NCI-H524 (cell line): ENCODE measurements around the gene USP21.

Experiments
- DNase-seq, 2 experiments: peaks; one replicate each; lab custom pipeline; 2025; lab: John Stamatoyannopoulos, UW

USP21 gene

DNA sequence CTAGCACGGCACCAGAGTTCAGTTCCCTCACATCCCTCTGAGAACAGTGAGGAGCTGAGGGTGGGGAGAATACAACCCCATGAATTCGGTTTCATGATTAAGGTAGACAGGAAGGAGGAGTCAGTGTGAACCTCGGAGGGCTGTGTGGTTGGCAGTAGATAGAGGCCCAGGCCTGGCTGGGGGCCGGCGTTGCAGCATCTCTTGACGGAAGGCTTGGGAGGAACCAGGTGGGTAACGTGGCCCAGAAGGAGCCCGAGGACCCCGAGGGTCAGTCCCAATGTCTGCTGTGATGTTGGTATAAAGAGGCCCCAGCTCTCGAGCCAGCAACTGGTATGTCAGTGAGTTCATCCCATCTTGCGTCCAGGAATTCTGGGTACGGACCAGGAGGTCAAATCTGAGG, 12.4 kb downstream of the USP21 start:
- no peak for DNase-seq

DNA sequence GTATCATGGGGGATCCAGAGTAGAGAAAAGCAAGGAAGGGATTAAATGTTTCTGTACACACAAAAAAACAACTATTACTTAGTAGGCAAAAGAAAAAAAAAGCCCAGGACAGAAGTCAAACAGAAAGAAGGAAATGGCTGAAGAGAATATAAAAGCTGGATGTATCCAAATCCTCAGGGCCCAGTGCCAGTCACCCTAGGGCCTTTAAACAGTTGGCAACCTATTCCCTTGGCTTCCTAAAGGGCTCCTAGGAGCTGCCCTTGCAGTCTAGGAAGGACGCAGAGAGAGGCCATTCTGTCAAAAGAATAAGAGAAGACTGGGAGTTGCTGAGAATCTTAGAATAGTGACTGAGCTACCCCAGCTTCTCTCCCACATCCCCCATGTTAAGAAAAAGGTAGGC, 13.0 kb downstream of the USP21 start:
- DNase-seq, result no peak

- DNase-seq, result no peak
Observed at GRCh38 chr1:161172776-161173376, 13.6 kb downstream of the USP21 start.

DNA sequence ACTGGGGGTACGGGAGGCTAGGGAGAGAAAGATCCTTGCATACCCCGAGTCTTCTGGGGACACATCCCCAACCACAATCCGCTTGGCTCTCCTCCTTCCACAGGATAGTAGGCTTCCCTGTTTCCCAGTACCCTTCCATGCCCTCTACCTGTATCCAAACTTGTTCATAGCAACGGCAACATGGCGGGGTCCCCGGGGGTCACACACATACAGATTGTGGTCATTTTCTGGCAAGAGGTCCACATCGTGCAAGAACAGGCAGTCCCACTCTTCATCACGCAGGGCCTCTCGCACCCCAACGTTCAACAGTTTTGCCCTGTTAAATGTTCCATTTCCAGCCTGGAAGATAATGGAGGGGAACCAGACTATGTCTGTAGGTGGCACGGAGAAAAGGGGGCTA, 14.4 kb downstream of the USP21 start:
- no peak for DNase-seq

DNA sequence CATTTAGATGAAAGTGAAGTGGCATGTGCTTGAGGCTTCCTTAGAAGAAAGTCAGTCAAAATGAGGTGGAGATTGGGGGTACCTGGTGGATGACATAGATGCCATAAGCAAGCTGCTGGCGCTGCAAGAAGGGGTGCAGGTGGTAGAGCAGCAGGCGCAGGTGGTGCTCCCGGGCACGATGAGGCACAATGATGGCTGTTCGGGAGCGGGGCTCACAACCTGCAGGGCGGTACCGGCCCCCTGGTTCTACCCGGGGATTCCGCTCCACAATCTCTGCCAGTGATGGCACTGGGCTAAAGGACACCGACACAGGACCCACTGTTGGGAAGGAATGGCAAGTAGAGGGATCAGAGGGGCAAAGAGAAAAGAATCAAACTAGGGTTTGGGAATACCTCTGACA, 15.6 kb downstream of the USP21 start:
- DNase-seq, result no peak

DNA sequence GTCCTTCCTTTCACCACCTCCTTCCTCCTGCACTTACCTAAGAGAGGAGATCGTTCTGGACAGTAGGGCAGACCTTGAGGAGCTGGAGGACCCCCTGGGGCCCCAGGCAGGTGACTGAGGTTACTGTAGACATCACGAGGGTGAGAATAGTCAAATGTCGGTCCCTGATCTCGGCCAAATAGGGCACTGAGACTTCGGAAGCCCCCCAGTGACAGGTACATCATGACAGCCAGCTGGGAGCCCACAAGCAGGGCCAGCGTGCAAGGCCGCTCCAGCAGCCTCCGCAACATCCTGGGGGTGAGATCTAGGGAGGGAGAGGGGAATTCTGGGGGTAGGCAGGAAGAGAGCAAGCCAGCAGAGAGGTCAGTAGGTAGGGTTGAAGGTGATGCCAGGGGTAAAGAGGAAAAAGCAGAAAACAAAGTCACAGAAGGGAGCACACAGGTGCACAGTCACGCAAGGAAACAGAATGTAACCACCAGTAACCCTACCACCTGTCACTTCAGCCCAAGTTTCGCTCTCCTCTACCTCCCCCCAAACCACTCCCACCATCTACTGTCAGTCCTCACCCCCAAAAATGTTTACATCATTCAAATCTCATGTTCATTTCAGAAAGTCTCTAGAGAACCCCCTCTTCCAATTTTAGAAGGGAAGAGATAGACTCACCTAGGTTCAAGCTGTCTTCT, 16.6 kb downstream of the USP21 start:
- DNase-seq, result no peak

DNA sequence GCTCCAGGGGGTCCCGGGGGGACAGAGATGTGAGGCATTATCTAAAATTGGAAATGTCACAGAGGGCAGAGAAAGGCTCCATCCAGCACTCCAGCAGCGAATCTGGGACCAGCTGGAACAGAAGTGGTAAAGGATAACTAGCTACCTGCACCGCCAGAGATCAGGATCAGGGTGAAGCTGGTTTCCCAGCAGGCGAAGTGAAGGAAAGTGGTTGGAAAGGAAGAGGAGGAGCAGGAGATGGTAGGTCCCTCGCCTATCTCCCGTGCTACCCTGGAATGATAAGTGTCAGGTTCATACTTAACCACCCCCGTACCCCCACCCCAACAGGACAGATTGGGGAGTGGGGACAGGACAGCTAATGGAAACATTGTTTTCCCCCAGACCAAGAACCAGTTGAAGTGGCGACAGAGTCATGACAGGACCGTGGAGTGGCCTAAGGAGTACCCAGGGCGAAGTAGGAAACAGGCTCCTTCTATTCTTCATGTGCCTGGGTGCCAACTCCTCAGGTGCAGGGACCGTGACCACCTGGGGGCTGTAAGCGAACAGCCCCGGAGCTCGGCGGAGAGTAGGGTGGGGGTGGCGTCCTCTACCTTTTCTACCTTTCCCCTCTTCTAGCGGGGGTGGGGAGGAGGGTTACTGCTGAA, 17.3 kb downstream of the USP21 start:
- DNase-seq, result no peak

GRCh38 chr1:161177112-161177935, 18.0 kb downstream of the USP21 start, which contains the start of gene B4GALT3:
Gene B4GALT3, minus strand, starts transcription at chr1:161177507. Its CDS starts 1,447 bp downstream, at chr1:161176060.
- DNase-seq, result peak; percentile 74 to 89

DNA sequence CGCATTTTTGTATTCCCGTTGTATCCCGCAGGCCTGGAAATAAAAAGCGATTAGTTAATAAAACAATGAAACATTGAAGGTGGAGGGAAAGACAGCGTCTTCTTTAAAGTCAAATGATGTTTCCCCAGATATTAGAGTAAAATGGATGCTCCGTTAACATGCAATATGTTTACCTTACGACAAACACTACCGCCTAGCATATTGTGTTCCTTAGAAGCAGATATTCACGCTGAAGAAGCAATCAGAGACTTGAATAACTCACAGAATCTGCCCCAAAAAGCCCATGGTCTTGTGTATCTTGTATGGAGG, 18.6 kb downstream of the USP21 start:
- peak in 1 of 2 experiments; percentile 24 for DNase-seq

- DNase-seq, result no peak
Observed at GRCh38 chr1:161179698-161180097, 20.4 kb downstream of the USP21 start.

DNA sequence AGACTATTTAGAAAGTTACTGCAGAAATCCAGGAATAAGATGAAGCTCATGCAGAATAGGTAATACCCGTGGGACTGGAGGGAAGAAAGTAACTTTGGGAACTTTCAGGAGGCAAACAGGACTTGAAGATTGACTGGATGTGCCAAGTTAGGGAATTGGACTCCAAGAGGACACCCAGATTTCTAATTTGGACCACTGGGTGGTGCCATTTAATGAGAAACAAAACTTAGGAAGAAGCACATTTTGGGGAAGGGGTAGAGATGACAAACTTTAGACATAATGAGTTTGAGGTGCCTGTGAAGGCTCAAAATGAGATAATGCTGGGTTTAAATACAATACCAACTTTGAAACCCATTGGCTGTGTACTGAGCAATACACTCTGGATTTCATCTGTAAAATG, 21.3 kb downstream of the USP21 start:
- peak in 1 of 2 experiments; percentile 61 for DNase-seq

- no peak for DNase-seq
Observed at GRCh38 chr1:161182214-161182613, 22.9 kb downstream of the USP21 start.

DNA sequence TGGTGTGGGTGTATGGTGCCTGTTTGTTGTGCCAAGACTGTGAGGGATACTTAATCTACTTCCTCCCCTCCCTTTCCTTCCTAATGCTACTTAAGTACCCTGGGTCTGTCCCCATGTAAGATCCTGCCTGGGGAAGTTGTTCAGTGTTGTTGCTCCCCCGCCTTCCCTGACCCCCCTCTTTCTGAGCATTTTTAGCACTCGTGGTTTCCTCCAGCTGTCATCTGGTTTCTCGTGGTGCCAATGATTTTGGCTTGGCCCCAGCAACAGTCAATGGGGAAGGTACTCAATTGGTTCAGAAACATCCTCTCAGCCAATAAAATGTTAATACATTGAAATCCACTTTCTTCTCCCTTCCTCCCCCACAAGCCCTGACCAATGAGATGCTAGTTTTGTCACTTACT, 26.0 kb downstream of the USP21 start:
- peak; percentile 99 for DNase-seq

DNA sequence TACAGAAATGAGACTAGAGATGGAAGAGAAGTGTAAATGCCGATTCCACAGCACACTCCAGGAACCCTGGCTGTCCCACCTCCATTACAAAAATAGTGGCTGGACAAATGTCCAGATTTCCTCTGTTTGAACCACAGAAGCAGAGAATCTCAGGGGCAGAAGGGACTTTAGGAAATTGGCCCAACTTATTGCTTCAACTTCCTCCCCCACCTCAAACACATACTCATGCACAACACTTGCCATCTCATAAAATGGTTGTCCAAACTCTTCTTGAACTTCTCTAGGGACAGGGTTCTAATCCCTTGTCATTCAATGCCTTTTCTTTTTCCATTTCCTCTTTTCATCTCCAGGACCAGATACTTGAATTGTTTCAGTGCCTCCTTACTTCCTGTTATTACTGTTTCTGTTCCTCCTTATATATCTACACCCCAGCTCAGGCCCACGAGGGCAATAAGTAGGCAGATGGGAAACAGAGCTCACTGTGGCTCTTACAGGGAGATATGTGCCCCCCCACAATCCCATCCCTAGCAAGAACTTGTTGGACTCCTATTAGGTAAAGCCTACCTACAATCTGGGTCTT, 26.5 kb downstream of the USP21 start:
- peak in 1 of 2 experiments; percentile 30 for DNase-seq

GRCh38 chr1:161187311-161187710, 28.0 kb downstream of the USP21 start:
- no peak for DNase-seq

GRCh38 chr1:161188381-161188780, 29.1 kb downstream of the USP21 start:
- no peak for DNase-seq

DNA sequence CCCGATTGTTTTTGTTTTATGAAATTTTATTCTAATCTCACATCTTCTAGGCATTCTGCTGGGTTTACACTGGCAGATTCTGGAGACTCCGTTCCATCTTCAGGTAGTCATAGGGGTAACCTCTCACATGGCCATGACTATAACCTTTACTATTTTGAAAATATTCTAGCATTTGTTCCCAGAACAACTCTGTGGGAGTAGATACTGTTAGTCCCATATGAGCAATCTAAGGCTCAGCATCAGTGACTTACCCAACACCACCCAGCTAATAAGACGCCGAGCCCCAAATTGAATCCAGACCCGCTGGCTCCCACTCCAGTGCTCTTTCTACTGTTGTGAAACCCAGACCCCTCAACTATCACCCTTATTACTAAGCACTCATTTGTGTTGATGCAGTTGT, 29.7 kb downstream of the USP21 start:
- DNase-seq, result no peak

GRCh38 chr1:161190962-161191521, 31.7 kb downstream of the USP21 start:
- peak; percentile 31 to 74 for DNase-seq

DNA sequence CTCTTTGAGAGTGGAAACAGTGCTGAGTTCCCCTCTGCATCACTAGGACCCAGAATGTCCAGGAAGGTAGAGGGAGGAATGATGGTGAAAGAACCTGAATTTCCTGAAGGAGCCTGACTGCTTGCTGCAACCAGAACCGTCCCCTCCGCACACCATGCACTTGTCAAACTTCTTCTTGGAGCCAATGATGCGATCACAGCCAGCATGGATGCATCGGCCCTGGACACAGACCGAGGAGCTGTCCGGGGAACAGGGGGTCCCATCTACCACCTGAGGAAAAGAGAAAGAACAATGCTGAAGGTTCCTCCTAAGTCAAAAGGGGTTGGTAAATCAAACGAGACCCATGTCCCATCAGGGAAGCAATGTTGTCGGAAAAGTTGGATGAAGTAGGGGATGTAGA, 32.7 kb downstream of the USP21 start:
- DNase-seq, result no peak

GRCh38 chr1:161192476-161193465, 33.5 kb downstream of the USP21 start:
- DNase-seq, result peak; percentile 71 to 75
